GM18861 (cell line): ENCODE data around the gene ALDOB.

Experiments used
- ATAC-seq: cut with Tn5 transposase; IDR thresholded peaks from one replicate; pipeline ENCODE4 v1.9.1; 2021; ENCODE audit not compliant: unreplicated experiment

Gene ALDOB

DNA sequence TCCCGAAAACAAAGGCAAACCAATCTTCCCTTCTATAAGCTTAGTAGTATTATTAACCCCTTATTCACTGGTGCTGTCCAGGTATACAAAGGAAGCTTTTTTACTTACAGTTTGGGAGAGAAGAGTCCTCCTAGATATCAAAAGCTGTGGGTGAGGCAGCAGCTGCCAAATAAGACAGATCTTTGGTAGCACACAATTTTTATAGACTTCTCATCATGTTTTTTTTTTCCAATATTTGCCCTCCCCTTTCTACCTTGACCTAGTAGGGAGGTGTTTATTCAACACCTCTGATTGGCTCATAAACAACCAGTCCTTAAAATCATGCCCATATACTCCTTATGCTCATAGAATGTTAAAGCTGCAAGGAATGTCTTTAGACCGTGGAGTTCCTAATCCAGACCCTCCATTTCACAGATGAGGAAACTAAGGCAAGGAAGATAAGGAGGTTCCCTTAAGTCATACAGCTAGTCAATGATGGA is at the start of gene ALDOB:
Gene ALDOB, minus strand, starts transcription at position 174 of the 479 bp plus-strand sequence. CDS start 4,887 bp downstream, outside the sequence.
- no peak for ATAC-seq

DNA sequence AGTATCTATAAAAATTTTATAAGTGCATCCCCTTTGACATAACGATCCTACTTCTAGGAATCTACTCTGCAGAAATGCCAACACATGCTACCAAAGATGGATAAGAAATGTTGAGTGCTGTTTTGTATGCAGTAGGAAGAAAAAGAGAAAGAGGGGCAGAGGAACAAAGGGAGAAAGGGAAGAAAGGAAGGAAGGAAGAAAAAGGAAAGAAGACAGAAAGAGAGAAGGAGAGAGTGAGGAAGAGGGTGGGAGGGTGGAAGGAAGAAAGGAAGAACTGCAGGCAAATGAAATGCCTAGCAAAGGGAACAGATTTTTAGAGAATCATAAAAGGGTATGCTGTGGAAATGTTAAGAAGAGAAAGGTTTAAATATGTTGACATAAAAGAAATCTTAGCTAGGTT is 48.5 kb upstream of the ALDOB start:
- no peak for ATAC-seq

DNA sequence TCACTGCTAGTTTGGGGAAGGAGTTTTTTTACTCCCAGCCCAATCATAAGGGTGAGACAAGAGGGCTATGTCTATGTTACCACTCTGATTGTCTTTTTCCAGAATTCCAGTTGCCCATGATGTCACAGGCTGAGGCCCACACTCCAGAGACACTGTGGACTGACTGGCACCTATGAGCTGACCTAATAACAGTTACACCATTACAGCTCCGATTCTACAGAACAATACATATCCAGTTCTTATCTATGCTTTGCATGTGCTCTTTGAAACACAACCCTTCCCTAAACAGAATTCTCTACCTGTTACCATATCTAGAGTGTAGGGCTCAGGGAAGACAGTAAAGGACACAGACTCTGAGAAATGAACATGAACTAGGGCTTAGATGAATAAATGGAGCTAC is 45.7 kb upstream of the ALDOB start:
- ATAC-seq: no peak

DNA sequence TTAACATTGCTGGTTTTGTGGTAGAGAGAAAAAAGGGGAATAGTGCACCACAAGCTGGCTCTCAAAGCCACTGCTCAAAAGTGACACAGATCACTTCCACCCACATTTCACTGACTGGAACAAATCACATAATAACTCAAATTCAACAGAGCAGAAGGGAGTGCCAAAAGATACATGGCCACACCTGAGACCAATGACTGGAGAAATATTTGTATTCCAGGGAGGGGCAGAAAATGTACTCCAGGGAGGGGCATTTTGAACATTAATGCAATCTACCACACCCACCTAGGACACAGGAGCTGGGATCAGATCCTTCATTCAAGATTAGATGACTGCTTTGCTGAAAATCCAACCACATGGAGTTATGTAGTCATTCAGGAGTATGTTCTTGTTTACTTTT is 44.8 kb upstream of the ALDOB start:
- ATAC-seq: no peak

DNA sequence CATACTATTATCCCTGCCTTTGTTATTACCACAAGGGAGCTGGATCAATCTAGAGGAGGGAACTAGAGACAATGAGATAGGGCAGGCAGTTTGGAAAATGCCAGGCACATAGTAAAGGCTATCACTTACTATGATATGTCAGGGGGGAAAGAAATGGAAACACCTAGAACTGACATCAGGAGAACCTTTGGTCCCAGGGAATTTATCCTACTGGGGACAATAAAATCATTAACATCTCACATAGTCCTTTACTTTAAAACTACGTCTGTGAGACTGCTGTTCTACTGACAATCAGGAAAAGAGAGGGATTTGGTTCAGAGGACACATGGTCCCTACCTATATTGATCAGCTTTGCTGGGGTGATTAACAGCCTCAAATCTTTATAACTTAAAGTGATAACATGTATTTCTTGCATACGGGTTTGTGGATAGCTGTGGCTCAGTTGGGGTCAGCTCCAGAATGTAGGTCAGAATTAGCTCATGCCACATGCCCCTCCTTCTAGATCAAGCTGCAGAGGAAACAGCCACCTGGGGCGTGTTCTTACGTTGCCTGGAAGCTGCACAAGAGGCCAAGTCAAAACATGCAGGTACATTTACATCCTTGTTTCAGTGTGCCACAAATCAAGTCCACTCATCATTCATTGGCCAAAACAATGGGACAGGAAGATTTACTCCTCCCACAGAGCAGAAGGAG is 43.9 kb upstream of the ALDOB start:
- ATAC-seq: no peak

DNA sequence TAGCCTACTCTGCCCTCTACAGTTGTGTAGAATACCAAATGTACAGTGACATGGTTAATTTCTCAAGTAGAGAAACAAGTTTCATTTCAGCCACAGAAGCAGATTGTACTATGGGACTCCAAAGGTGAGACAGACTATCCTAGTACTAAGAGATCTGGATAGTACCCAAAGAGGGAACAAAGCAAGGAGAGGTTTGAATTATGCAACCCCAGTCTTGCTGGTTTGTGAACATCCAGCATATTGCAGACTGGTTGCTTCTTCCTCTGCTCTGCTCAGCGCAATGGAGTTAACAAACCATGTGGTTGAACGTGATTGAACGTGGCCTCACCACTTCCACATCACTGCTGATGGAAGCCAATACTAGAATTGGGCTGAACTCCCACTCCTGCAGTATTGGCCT is 43.3 kb upstream of the ALDOB start:
- no peak for ATAC-seq

DNA sequence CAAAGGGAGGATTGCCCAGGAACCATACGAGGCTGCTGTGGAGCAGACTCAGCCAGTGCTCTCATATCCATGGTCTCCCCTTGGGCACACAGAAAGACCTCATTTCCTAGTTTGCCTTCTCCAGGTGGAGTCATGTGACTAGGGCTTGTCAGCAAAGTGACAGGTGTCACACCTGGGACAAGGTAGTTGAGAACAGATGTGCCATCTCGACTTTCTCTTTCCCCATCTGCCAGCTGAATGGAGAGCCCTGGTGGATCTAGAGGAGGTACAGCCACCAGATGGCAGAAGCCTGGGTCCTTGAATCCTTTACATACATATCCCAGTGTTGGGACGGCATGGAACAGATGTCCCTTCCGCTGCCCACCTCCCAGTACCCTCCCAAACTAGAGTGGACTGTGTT is 42.9 kb upstream of the ALDOB start:
- ATAC-seq: no peak

DNA sequence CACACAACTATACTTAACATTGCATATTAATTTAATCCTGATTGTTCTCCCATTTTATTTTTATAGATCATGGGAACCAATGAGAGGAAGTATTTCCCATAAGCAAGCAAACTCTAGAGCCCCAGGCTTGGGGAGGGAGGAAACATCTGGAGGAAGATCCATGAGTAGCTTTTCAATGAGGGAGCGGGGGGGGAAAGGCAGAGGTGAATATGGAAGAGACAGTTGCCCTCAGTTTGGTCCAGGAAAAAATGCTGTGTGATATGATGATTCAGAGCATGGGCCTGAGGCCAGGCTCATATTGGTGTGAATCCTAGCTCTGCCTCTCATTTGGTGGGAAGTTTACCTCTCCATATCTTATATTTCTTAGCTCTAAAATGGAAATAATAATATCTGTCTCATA is 42.2 kb upstream of the ALDOB start:
- no peak for ATAC-seq

DNA sequence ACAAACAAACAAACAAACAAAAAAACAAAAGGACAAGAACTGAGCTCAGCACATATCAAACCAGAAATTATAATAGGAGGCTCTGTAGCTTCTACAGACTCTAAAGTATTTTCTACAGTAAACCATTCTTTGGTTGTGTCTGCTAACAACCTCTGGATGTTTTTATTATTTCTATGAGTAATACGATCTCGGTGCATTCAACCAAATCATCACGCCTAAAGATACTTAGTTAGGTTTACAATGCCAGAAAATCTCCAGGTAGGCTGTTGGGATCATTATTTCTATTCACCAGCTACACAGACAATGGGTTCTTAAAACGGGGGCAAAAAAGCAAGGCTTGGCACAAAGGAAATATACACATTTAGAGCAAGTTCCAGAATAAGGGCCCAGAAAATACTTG is 41.6 kb upstream of the ALDOB start:
- ATAC-seq: no peak

DNA sequence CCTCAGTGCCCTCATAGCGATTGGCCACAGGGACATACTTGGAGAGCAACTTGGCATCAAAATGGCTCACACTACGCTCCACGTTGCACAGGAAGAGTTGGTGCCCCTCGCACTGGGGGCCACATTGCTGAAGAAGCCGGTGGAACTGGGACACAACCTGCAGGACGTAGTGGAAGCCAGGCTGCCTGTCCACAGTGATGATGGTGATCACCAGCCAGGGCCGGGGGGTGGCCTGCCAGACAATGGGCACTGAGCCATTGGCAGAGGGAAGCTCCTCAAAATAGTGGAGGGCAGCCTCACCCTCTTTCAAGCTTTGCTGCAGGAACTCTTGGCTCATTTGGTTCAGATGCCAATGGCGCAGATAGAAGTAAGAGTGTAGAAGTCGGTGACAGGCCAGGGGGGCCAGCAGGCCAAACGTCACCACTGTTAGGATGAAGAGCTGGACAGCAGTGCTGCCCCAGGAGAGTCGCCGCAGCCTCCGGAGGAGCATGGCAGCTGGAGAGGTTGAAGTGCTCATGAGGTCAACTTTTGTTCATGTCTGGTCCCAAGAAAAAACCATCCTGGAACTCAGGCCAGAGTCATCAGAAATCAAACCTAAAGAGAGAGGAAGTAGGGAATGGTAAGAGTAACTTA is 41.1 kb upstream of the ALDOB start:
- ATAC-seq: no peak

DNA sequence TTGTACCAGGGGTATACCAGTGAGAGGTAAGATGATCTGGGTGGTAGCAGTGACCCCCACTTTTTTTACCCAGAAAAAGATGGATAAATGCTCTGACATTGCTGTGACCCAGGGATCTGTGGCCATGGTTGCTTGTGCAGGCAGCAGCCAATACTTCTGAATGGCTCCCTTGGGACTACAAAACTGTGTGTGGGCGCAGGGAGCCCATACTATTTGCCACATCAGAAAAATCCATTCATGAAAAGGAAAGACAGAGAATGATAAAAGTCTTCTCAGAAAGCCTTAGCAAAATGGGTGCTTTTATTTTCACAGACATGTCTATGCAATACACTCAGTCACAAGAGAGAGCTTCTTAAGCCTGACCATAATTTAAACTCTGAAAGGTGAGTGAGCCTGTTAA is 37.3 kb upstream of the ALDOB start:
- ATAC-seq: no peak

DNA sequence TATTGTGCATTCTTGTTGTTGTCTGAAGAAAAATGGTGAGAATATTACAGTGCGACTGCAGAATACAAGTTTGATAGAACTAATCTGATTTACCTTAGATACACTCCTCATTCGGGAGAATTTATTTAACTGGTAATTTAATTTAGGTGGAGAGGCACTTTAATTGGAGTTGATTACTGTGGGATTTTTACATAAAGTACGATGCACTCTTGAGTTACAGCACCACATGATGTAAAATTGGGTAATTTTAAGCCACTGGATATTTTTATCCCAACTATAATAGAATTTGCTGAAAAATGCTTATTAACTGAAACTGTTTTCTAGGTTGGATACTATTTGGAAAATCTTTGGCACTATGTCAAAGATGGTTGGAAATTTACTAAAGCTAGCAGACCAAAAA is 35.4 kb upstream of the ALDOB start:
- no peak for ATAC-seq

DNA sequence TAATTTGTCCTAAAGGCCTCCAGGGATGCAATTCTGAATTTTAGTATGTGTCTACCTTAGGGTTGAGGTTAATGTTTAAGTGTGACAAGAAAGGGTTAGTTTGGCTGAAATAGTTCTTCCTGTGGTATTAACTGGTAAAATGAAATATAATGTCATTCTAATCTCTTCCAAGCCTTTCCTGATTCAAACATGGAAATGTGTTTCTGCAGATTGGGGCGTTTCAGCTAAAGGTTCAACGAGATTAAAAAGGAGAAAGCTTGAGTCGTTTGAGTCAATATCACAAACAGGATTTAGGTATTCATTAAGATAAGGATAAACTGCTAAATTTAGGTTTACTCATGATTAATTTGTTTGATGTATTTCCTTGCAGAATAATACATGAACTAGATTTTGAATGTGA is 34.4 kb upstream of the ALDOB start:
- no peak for ATAC-seq

DNA sequence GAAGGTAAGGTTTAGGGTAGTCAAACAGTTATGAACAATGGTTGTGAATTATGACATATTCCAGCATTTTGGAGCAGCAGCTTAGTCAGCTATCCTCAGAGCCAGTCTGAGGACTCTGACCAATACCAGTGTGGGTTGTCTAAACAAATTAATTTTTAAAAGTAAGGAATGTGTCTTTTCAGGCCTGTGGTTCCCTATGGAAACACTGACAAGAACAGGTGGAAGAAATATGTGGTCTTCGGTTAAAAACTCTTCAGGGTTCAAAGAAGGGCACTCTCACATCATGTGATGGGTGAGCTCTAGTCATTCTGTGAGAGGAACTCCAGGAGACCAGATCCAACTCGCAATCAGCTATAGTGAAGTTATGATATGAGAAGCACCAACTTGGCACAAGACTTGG is 33.5 kb upstream of the ALDOB start:
- ATAC-seq: no peak

DNA sequence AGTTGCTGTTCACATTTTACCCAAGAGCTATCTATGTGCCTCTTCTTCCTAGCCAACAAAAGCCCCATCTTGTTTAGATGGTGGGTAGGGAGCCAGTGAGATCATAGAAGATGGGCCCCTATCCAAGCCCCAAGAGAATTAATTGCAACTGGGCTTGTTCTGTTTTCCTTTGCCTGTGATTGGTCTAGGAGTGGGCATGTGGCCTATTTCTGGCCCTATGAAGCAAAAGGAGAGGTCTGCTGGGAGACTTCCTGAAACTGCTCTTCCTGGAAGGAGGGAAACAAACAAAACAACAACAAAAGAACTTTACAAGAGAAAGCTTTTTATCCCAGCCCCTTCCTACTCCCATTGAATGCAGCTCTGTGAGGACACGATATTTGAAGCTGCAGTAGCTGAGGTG is 32.5 kb upstream of the ALDOB start:
- ATAC-seq: no peak

DNA sequence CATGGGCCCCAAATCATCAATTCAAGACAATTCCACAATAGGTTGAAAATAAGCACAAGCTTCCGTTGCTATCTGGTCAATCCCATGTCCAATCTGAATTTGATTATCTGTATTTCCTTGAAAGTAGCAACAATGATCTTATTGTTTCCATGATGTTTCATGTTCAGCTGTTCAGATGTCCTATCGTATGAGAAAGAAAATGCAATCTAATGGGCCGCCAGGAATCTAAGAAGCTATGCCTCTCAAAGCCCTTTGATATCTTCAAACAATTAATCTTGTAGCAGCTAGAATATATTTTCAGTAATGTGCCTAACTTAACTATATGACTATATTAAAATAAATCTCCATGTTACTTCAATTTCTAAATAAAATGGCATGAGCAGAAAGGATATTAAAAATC is 32.1 kb upstream of the ALDOB start:
- no peak for ATAC-seq

DNA sequence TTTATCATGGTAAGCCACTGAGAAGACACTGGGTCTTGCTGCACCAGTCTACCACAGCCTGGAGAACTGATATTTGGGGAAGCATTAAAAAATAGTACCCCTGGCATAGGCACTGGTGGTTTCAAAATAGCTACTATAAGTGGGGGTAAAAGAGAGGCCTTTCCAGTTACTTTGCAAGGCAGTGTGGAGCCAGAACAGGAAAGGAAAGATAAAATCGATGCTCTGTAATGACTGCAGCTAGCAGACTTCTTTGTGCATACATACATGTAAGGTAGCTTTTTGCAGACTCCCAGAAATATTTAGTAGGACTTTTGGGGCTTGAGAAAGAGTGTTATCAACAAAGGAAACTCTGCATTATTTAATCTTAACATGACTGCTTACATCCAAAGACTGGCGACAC is 31.3 kb upstream of the ALDOB start:
- no peak for ATAC-seq

DNA sequence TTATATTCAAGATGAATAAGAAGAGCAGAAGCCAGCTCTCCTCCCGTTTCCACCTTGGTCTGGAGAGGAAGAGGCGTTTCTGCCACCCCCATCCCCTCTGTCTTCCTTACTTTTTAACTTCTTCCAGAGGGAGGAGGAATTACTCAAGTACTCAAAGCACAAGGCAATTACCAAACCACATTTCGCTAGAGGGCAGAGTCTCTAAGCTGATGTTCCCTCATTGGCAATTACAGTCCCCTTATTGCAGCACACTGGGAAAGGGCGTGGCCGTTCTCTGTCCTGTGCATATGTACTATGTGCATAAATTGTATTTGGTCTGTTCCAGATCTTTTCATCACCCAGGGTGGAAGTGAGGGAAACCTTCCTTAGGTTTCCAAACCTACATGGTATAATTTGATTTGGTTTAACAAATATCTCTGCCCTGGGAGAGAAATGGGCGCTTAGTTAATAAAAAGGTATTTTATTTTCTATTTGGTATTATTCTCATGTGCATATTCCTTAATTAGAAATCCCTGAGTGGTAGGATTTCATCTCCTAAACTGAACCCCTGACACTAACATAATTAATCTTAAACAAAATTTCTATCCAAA is 29.8 kb upstream of the ALDOB start:
- ATAC-seq: no peak

DNA sequence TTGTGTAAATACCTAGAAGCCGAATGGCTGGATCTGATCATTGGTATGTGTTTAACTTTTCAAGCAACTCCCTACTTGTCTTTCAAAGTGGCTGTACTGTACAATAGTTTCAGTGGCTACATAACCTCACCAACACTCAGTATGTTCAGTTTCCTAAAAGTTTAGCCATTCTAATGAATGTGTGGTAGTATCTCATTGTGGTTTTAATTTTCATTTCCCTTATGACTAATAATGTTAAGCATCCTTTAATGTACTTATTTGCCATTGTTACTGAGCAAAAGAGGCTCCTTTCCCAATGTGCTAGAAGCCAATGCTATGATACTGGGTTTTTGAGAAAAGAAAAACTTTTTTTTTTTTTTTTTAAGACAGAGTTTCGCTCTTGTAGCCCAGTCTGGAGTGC is 27.8 kb upstream of the ALDOB start:
- ATAC-seq: no peak

DNA sequence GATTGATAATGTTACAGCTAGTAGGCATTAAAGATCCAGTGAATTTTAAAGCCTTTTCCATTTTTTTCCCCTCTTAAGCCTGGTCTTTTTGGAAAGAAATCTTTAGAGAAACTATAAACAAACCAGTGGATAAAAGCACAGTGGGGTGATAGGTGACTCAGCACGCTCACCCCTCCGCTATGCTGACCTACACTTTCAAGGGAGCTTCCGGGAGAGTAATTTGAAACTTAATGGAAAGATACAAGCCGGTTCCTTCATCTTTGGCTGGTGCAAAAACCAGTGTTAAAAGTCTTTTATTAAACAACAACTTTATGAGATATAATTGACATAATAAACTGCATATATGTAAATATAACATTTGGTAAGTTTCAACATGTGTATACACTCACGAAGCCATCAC is 27.0 kb upstream of the ALDOB start:
- ATAC-seq: no peak

DNA sequence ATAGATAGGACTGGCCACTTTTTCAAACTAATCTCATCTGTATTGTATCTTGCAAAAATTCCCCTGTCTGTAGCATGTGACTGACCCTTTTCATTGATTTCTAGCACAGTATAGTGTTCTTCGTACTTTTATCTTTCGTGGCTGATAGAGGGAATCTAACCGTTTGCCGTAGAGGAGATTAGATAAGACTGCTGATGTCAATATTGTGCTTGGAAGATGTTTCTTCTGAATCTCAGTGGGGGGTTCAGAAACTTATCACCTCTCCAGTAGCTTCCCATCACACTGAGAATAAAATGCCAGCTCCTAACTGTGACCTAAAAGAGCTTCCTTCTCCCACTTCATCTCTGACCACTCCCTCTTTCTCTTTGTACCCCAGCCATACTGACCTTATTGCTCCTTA is 25.4 kb upstream of the ALDOB start:
- ATAC-seq: no peak

DNA sequence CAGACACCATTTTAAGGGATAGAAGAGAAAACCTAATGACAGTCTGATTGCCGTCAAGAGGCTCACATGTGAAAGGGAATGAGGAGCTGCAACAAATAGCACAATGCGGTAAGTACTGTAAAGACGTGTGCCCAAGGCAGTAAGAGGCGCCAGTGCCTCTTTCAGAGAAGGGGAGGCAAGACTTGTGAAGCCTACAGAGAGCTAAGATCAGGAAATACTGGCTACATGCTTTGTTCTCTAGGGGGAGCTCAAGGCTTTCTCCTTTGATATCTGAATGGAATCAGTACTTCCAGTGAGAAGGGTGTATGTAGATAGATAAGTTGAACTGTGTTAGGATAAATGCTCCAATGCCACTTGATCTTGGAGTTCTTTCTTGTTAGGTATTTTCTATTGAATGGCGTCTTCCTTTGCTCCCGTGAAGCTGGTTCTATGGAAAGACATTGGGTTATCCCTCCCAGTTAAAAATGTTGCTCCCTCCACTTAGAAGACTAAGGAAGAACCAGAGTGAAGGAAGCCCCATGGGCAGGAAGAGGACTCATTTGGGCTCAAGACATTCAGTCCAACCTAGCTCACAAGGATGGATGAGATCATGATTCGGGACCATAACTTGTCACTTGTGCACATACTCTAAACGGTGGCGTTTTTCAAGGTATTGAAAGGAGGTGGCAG is 23.5 kb upstream of the ALDOB start:
- ATAC-seq: peak; percentile 94
